ENCODE results near the gene GRAPL.
"Not testable (repeated sequence)": the region's sequence is repeated elsewhere in the genome, so short reads cannot be mapped to it uniquely, and the experiment has no call there.

GRAPL gene

GRCh38 chr17:19127148-19127980 is at the start of gene GRAPL:
GRAPL (plus strand) TSS chr17:19127589; CDS start chr17:19127620, 31 bp downstream.
- DNase-seq = not testable (repeated sequence)

GRCh38 chr17:19088804-19089685 is 38.3 kb upstream of the GRAPL start:
- not testable (repeated sequence) for DNase-seq

GRCh38 chr17:19090058-19090772 is 37.2 kb upstream of the GRAPL start:
- DNase-seq = not testable (repeated sequence)

- not testable (repeated sequence) for DNase-seq
These were observed 34.4 kb upstream of the GRAPL start for GRCh38 chr17:19092737-19093683.

- DNase-seq = not testable (repeated sequence)
These were observed 33.5 kb upstream of the GRAPL start for GRCh38 chr17:19093684-19094438.

- DNase-seq = not testable (repeated sequence)
These were observed 18.9 kb upstream of the GRAPL start for GRCh38 chr17:19108517-19108916.

GRCh38 chr17:19110189-19111097 is 16.9 kb upstream of the GRAPL start:
- DNase-seq = not testable (repeated sequence)

GRCh38 chr17:19111111-19111711 is 16.2 kb upstream of the GRAPL start:
- DNase-seq = not testable (repeated sequence)

GRCh38 chr17:19111801-19112458 is 15.5 kb upstream of the GRAPL start:
- not testable (repeated sequence) for DNase-seq

GRCh38 chr17:19112459-19112826 is 14.9 kb upstream of the GRAPL start:
- DNase-seq = not testable (repeated sequence)

- DNase-seq = not testable (repeated sequence)
These were observed 8.7 kb upstream of the GRAPL start for GRCh38 chr17:19118695-19119094.

GRCh38 chr17:19125289-19125688 is 2.1 kb upstream of the GRAPL start:
- DNase-seq = not testable (repeated sequence)

GRCh38 chr17:19129500-19129899 is 2.1 kb downstream of the GRAPL start:
- not testable (repeated sequence) for DNase-seq

- DNase-seq = not testable (repeated sequence)
These were observed 3.7 kb downstream of the GRAPL start for GRCh38 chr17:19131108-19131507.

GRCh38 chr17:19131772-19132171 is 4.4 kb downstream of the GRAPL start:
- DNase-seq = not testable (repeated sequence)

GRCh38 chr17:19133793-19134192 is 6.4 kb downstream of the GRAPL start:
- DNase-seq = not testable (repeated sequence)

- DNase-seq = not testable (repeated sequence)
These were observed 8.0 kb downstream of the GRAPL start for GRCh38 chr17:19135391-19135790.

- not testable (repeated sequence) for DNase-seq
These were observed 8.7 kb downstream of the GRAPL start for GRCh38 chr17:19136138-19136537.

- not testable (repeated sequence) for DNase-seq
These were observed 9.2 kb downstream of the GRAPL start for GRCh38 chr17:19136605-19137004.

Data from stimulated activated naive CD4-positive, alpha-beta T cell treated with Interleukin-2 at 50 U/mL for 16 hours (primary cell).